Smooth muscle cell (in vitro differentiated cells): ENCODE results near the gene MAP4K3. TPM values are rescaled to one million over a fixed set of nuclear protein-coding genes. Genes with fewer than 3 reads are reported as not detected.
A peak's percentile ranks its signal among the peaks of the same experiment; 100 is the strongest.

ENCODE experiments used
- DNase-seq: peaks from one replicate; lab custom pipeline; 2025; ENCODE audit not compliant: unreplicated experiment; lab: John Stamatoyannopoulos, UW
- H2AFZ ChIP-seq: fragments of 200-600 bp; sonication (generic); 2 replicates; pipeline ENCODE4 v1.6.0; 2016; ENCODE audit warnings: antibody characterized with exemption, low read depth, mild to moderate bottlenecking
- H3F3A ChIP-seq: fragments of 200-600 bp; sonication (generic); 2 replicates; pipeline ENCODE4 v1.6.0; 2017; ENCODE audit warnings: antibody characterized with exemption, low read depth
- H3K27ac ChIP-seq: fragments of 200-600 bp; sonication (generic); 2 replicates; pipeline ENCODE4 v1.5.1; 2016; ENCODE audit warnings: low read depth, mild to moderate bottlenecking
- H3K27me3 ChIP-seq: fragments of 200-600 bp; sonication (generic); 2 replicates; pipeline ENCODE4 v1.6.1; 2016; ENCODE audit warnings: low read depth, mild to moderate bottlenecking
- H3K36me3 ChIP-seq: fragments of 200-600 bp; sonication (generic); 2 replicates; pipeline ENCODE4 v1.5.1; 2016; ENCODE audit warnings: low read depth
- H3K4me1 ChIP-seq: fragments of 200-600 bp; sonication (generic); 2 replicates; pipeline ENCODE4 v1.5.1; 2016; ENCODE audit warnings: low read depth
- H3K4me2 ChIP-seq: fragments of 200-600 bp; sonication (generic); 2 replicates; pipeline ENCODE4 v1.6.0; 2016; ENCODE audit warnings: mild to moderate bottlenecking
- H3K4me3 ChIP-seq: fragments of 200-600 bp; sonication (generic); 2 replicates; pipeline ENCODE4 v1.5.1; 2016; ENCODE audit warnings: mild to moderate bottlenecking
- H3K79me2 ChIP-seq: fragments of 200-600 bp; sonication (generic); 2 replicates; pipeline ENCODE4 v1.6.0; 2016; ENCODE audit warnings: low read depth, mild to moderate bottlenecking
- H3K9ac ChIP-seq: fragments of 200-600 bp; sonication (generic); 2 replicates; pipeline ENCODE4 v1.6.0; 2016; ENCODE audit warnings: low read depth
- H3K9me3 ChIP-seq: fragments of 200-600 bp; sonication (generic); replicated peaks from 2 replicates; pipeline ENCODE4 v1.5.1; 2016; ENCODE audit warnings: low read depth
- H4K20me1 ChIP-seq: fragments of 200-600 bp; sonication (generic); 2 replicates; pipeline ENCODE4 v1.6.0; 2016; ENCODE audit warnings: low read depth
- WGBS: methylation state at CpG from one replicate; pipeline ENCODE4 v1.1.7; 2016; ENCODE audit warnings: low lambda C conversion rate; 5-methylcytosine and 5-hydroxymethylcytosine counted together
- polyA plus RNA-seq: library from polyadenylated mRNA; unstranded; fragments of >200 nt; fragmentation: Nextera tagmentation; extraction: Ambion mirVana; gene quantifications from 2 replicates; pipeline ENCODE4 v1.2.1, GENCODE V29; 2016
- total RNA-seq: library from RNA; depleted of rRNA; stranded (reverse); fragments of >200 nt; gene quantifications from 2 replicates; pipeline ENCODE4 v1.2.3, GENCODE V29; 2014
- TF ChIP-seq, protein P1 (sequence below): fragments of 200-600 bp; sonication (generic); IDR thresholded peaks from 2 replicates; pipeline ENCODE4 v1.5.1; 2017; ENCODE audit warnings: borderline replicate concordance, mild to moderate bottlenecking, antibody characterized with exemption; ENCODE audit not compliant: insufficient read depth, poor library complexity, severe bottlenecking

MAP4K3 gene
- total and polyA plus RNA-seq, 2 experiments from 2014 or later = 21.3 to 70.9 TPM

DNA sequence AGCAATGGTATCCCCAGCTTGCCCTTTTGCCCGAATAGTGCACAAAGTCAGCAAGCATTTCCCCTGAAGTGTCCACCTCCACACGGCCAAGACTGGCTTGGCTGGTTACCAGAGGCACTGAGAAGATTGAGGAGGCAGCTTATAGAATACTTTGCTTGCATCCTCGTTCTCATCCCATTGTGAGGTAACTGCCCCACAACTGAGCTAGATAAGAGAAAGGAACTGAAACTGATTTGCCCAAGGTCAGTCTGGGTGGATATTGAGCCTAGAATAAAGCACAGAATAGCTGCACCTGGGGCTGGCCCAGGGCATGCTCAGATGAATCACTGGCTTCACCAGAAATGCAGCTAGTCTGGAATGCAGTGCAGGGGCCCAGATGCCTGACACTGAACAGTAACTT, 32.7 kb upstream of the MAP4K3 start:
- no peak for DNase-seq
- TF ChIP-seq, protein P1, sequence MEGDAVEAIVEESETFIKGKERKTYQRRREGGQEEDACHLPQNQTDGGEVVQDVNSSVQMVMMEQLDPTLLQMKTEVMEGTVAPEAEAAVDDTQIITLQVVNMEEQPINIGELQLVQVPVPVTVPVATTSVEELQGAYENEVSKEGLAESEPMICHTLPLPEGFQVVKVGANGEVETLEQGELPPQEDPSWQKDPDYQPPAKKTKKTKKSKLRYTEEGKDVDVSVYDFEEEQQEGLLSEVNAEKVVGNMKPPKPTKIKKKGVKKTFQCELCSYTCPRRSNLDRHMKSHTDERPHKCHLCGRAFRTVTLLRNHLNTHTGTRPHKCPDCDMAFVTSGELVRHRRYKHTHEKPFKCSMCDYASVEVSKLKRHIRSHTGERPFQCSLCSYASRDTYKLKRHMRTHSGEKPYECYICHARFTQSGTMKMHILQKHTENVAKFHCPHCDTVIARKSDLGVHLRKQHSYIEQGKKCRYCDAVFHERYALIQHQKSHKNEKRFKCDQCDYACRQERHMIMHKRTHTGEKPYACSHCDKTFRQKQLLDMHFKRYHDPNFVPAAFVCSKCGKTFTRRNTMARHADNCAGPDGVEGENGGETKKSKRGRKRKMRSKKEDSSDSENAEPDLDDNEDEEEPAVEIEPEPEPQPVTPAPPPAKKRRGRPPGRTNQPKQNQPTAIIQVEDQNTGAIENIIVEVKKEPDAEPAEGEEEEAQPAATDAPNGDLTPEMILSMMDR = no peak
- Histone ChIP-seq H3K4me2 (peak overlapping the region; percentile 58), H3K27ac (peak overlapping the region; percentile 77), H3K4me3 (no peak overlapping the region), H3F3A (peaks cover 9% of the 10 kb centered on the region), H2AFZ (no peak overlapping the region), H3K27me3 (no peaks in the 10 kb centered on the region), H3K9ac (no peak overlapping the region), H3K9me3 (no peaks in the 10 kb centered on the region), H3K4me1 (peaks cover 20% of the 10 kb centered on the region), H3K36me3 (no peaks in the 10 kb centered on the region), H4K20me1 (no peaks in the 10 kb centered on the region), H3K79me2 (no peaks in the 10 kb centered on the region)
- 49% methylated on average over 3 of the region's 3 CpGs for WGBS

DNA sequence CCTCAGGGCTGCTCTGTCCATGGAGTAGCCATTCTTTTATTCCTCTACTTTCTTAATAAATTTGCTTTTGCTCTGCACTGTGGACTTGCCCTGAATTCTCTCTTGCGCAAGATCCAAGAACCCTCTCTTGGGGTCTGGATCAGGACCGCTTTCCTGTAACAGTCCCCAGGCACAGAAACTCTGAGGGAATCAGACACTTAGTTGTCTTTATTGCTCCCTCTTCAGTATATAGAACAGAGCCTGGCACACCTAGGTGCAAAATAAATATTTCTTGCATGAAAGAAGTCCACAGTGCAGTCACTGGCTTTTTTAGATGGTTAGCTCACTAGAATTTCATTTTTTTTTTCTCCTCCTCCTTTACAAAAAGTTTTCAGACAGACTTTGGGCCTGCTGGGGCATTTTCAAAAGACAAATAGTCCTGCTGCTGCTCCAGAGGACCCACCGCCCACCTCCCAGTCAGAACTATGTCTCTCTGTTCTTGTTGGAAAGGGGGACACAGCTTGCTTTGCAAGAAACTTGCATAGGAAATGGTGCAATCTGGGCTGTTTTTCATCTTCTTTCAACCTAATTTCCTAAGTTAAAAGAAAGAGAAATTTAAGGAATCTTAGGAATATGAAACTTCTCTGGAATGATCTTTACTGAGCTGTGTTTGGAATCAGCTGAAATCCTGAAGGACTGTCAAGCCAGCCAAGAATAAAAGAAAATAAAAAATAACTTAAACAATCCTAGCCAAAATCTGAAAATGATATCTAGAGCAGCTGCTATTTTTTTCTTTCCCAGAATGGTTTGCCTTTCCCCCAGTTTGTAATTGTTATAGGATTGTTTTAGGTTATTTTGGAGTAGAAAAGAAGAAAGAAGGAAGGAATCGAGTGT, 31.7 kb upstream of the MAP4K3 start:
- no peak for DNase-seq
- TF ChIP-seq, protein P1 = no peak
- no peaks in the 10 kb centered on the region for H3K9me3 ChIP-seq

DNA sequence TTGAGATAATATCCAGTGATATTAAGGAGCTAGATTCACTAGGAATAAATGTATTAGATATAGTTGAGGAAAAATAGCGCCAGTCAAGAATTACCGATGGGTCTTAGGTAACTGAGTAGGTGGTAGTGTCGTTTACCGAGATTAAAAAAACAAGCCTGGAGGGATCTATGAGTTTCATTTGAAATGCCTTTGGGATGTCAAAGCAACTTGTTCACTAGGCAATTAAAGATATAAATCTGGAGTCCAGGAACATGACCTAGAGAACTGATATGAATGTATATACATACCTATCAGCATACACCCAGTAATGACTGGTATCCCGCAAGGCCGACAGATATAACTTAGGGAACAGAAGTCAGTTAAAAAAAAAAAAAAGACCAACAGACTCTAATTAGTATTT, 29.2 kb upstream of the MAP4K3 start:
- Histone ChIP-seq H3K79me2 (no peaks in the 10 kb centered on the region), H3K4me1 (peaks cover 20% of the 10 kb centered on the region), H3K9me3 (no peaks in the 10 kb centered on the region), H3K27me3 (no peaks in the 10 kb centered on the region), H3K4me2 (no peak overlapping the region), H3F3A (peaks cover 9% of the 10 kb centered on the region), H3K4me3 (no peak overlapping the region), H3K27ac (no peak overlapping the region), H3K9ac (no peak overlapping the region), H3K36me3 (no peaks in the 10 kb centered on the region), H4K20me1 (no peaks in the 10 kb centered on the region), H2AFZ (no peak overlapping the region)
- 92% methylated on average over 6 of the region's 6 CpGs for WGBS
- no peak for DNase-seq
- TF ChIP-seq, protein P1 = no peak

More for the DNA sequence above, 31.7 kb upstream of the MAP4K3 start:
- Histone ChIP-seq H3K4me2 (peak overlapping the region; percentile 58), H2AFZ (peak overlapping the region; percentile 2), H3K79me2 (no peaks in the 10 kb centered on the region), H3K4me1 (peaks cover 20% of the 10 kb centered on the region), H3K9ac (no peak overlapping the region), H3K4me3 (no peak overlapping the region), H3K27ac (peak overlapping the region; percentile 77), H4K20me1 (no peaks in the 10 kb centered on the region), H3K36me3 (no peaks in the 10 kb centered on the region), H3K27me3 (no peaks in the 10 kb centered on the region), H3F3A (peaks cover 9% of the 10 kb centered on the region)
- 87% methylated on average over 4 of the region's 4 CpGs for WGBS
